ENCODE measurements around the gene SLC6A4. TPM values are rescaled to one million over a fixed set of nuclear protein-coding genes. Genes with fewer than 3 reads are reported as not detected.

SLC6A4 gene
- total and polyA plus RNA-seq, 12 donors: 0.13 to 0.71 (median 0.29) TPM; not detected in 1

DNA sequence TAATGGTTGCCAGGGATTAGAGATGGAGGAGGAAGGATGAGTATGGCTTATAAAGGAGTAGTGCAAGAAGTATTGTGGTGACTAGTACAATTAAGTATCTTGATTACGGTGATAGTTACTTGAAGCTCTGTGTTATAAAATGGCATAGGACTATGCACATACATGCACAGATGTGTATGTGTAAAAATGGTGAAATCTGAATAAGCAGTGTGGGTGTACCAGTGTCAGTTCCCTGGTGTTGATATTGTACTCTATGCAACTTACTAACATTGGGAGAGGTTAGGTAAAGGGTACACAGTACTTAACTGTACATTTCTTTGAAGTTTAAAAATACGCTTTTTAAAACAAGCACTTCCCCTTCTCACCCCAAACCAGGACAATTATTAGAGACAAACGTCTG, 70.3 kb downstream of the SLC6A4 start:
- H3K4me3 ChIP-seq: no peak overlapping the region
- no peaks in the 10 kb centered on the region for H3K27me3 ChIP-seq
- H3K36me3 ChIP-seq: peaks cover 0 to 70% (median 5%) of the 10 kb centered on the region in 9 donors
- intact Hi-C loops (cut with DNase I): no loop called here
- peaks cover 0 to 11% (median 3%) of the 10 kb centered on the region in 11 donors for H3K9me3 ChIP-seq
- H3K27ac ChIP-seq: no peak overlapping the region
- H3K4me1 ChIP-seq: no peaks in the 10 kb centered on the region
- DNase-seq (no peak), ATAC-seq (no peak)
- WGBS, 2 donors: 85 to 89% methylated on average over 3 of the region's 3 CpGs
- TF ChIP-seq, protein P1, sequence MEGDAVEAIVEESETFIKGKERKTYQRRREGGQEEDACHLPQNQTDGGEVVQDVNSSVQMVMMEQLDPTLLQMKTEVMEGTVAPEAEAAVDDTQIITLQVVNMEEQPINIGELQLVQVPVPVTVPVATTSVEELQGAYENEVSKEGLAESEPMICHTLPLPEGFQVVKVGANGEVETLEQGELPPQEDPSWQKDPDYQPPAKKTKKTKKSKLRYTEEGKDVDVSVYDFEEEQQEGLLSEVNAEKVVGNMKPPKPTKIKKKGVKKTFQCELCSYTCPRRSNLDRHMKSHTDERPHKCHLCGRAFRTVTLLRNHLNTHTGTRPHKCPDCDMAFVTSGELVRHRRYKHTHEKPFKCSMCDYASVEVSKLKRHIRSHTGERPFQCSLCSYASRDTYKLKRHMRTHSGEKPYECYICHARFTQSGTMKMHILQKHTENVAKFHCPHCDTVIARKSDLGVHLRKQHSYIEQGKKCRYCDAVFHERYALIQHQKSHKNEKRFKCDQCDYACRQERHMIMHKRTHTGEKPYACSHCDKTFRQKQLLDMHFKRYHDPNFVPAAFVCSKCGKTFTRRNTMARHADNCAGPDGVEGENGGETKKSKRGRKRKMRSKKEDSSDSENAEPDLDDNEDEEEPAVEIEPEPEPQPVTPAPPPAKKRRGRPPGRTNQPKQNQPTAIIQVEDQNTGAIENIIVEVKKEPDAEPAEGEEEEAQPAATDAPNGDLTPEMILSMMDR (IDR thresholded peaks at IDR 0.05): no peak

DNA sequence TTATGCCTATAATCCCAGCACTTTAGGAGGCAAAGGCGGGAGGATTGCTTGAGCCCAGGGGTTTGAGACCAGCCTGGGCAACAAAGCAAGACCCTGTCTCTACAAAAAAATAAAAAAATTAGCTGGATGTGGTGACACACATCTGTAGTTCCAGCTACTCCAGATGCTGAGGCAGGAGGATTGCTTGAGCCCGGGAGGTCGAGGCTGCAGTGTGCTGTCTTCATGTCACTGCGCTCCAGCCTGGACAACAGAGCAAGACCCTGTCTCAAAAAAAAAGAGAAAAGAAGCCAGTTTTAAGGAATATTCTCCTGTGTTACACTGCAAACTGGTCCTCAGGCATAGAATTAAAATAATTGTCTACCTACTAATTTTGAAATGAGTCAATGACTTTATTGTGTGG, 71.0 kb downstream of the SLC6A4 start:
- H3K36me3 ChIP-seq: peaks cover 0 to 69% (median 5%) of the 10 kb centered on the region in 9 donors
- WGBS, 2 donors: 95 to 96% methylated on average over 4 of the region's 4 CpGs
- H3K27ac ChIP-seq: no peak overlapping the region
- no peaks in the 10 kb centered on the region for H3K27me3 ChIP-seq
- TF ChIP-seq, protein P1 (IDR thresholded peaks at IDR 0.05): no peak
- no peaks in the 10 kb centered on the region for H3K4me1 ChIP-seq
- H3K4me3 ChIP-seq: no peak overlapping the region
- H3K9me3 ChIP-seq: peaks cover 0 to 17% (median 3%) of the 10 kb centered on the region in 11 donors
- no peak for ATAC-seq
- intact Hi-C loops (cut with DNase I): no loop called here
- DNase-seq: no peak

DNA sequence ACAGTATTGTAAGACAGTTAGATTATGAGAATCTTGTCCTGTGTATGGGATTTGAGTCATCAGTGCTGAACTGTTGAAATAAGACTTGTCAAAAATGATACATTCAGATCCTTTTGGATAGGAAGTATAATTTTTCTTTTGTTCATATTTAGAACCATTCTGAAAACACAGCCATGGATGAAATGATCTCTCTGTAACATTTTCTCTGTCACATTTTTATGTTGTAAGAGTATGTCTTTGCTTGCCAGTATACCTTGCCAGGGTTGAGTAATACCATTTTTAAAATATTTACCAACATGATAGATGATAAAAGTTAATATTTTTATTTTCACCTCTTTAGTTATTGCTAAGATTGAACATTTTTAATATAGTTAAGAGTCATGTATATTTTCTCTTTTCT, 73.9 kb downstream of the SLC6A4 start:
- DNase-seq (no peak), ATAC-seq (no peak)
- Histone ChIP-seq H3K27ac (no peak overlapping the region), H3K9me3 (peaks cover 0 to 32% (median 7%) of the 10 kb centered on the region in 11 donors), H3K27me3 (no peaks in the 10 kb centered on the region), H3K36me3 (peaks cover 0 to 86% (median 10%) of the 10 kb centered on the region in 9 donors), H3K4me1 (no peaks in the 10 kb centered on the region), H3K4me3 (no peak overlapping the region)
- TF ChIP-seq, protein P1 (IDR thresholded peaks at IDR 0.05): no peak
- intact Hi-C loops (cut with DNase I): no loop called here

DNA sequence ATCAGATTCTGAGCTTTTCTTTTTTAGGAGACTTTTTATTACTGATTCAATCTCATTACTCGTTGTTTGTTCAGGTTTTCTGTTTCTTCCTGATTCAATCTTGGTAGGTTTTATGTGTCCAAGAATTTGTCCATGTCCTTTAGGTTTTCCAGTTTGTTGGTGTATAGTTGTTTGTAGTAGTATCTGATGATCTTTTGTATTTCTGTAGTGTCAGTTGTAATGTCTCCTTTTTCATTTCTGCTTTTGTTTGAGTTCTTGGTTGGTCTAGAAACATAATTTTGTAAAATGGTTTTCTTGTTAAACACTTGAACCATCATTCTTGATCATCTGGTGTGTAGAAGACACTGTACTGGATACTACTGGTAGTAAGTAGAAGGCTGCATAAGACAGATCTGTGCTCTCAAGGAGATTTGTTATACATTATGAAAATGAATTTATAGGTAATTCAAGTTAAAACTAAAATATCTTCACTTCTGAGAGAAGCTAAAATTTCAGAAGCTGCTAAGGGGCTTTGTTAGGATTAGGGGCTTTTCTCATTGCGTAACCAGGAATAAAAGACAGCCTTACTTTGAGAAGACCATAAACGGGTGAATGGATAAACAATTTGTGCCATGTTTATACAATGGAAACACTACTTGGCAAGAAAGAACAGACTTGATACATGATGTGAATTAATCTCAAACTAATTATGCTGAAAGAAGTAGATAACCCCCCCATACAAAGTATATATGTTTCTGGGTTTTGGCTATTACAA, 74.9 kb downstream of the SLC6A4 start:
- no peaks in the 10 kb centered on the region for H3K27me3 ChIP-seq
- intact Hi-C loops (cut with DNase I): no loop called here
- no peaks in the 10 kb centered on the region for H3K4me1 ChIP-seq
- H3K9me3 ChIP-seq: peaks cover 0 to 32% (median 7%) of the 10 kb centered on the region in 11 donors
- TF ChIP-seq, protein P1 (IDR thresholded peaks at IDR 0.05): no peak
- 96% methylated on average over 3 of the region's 3 CpGs for WGBS, 2 donors
- no peak overlapping the region for H3K27ac ChIP-seq
- no peak overlapping the region for H3K4me3 ChIP-seq
- DNase-seq (no peak), ATAC-seq (no peak)
- peaks cover 0 to 91% (median 10%) of the 10 kb centered on the region in 9 donors for H3K36me3 ChIP-seq

Measured in heart right ventricle (tissue), 16 donors.